Ovary (tissue), 9 donors: ENCODE measurements around the gene DICER1. TPM values are rescaled to one million over a fixed set of nuclear protein-coding genes. Genes with fewer than 3 reads are reported as not detected.

Experiments used
- DNase-seq, 5 donors: peaks; one replicate each; pipeline ENCODE4 v3.0.0-alpha.2; 2019 to 2020
- H3K27ac ChIP-seq, 2 donors: fragments of 200-600 bp; one replicate each; pipeline versions ENCODE4 v1.5.1 to v1.8.0; 2019 to 2022
- H3K27me3 ChIP-seq: fragments of 200-600 bp; one replicate; pipeline ENCODE4 v1.8.0; 2022
- H3K36me3 ChIP-seq: fragments of 200-600 bp; sonication (generic); one replicate; pipeline ENCODE4 v1.5.1; 2019
- H3K4me1 ChIP-seq: one replicate; pipeline ENCODE4 v1.8.1; 2013; ENCODE audit warnings: mild to moderate bottlenecking, moderate library complexity; ENCODE audit not compliant: insufficient read depth
- H3K4me3 ChIP-seq: fragments of 200-600 bp; sonication (generic); one replicate; pipeline ENCODE4 v1.5.1; 2017
- H3K9me3 ChIP-seq, 2 donors: fragments of 200-600 bp in 1 of 2; sonication (generic) in 1 of 2; one replicate each; pipeline versions ENCODE4 v1.5.1 to v1.8.1; 2013 to 2019; ENCODE audit warnings: mild to moderate bottlenecking in 1 of 2, moderate library complexity in 1 of 2
- CTCF ChIP-seq, 3 donors: fragments of 450-650 bp in 2 of 3; fragments of 200-600 bp in 1 of 3; IDR thresholded peaks; one replicate each; pipeline versions ENCODE4 v1.5.1 to v1.8.0; 2016 to 2022; ENCODE audit warnings: antibody characterized with exemption in 3 of 3, mild to moderate bottlenecking in 1 of 3
- EP300 ChIP-seq: sonication (generic); formaldehyde crosslinking; IDR thresholded peaks from one replicate; pipeline ENCODE4 v1.6.1; 2017; ENCODE audit warnings: antibody characterized with exemption
- POLR2A ChIP-seq: fragments of 450-650 bp; IDR thresholded peaks from one replicate; pipeline ENCODE4 v1.6.1; 2017; ENCODE audit warnings: antibody characterized with exemption, mild to moderate bottlenecking, moderate library complexity
- WGBS, 3 donors: extraction: QIAGEN DNeasy Blood & Tissue Kit in 1 of 3; methylation state at CpG; one replicate each; pipeline versions ENCODE4 v1.1.5 to v1.1.7; 2013 to 2017; 5-methylcytosine and 5-hydroxymethylcytosine counted together
- intact Hi-C, 4 donors: fragments of 100-400 bp; cut with DNase I; formaldehyde crosslinking; loops; one replicate each; pipeline versions ENCODE4 v1.11.0 to v1.15.1; 2022 to 2023
- polyA plus RNA-seq, 2 donors: library from polyadenylated mRNA; stranded (reverse); fragments of 200-250 nt in 1 of 2; fragments of 350-450 nt in 1 of 2; fragmentation: Illumina TruSeq in 1 of 2; extraction: RNeasy Lipid Tissue Mini Kit (QIAGEN cat#74804) in 1 of 2; gene quantifications; one replicate each; pipeline ENCODE4 v1.2.3, GENCODE V29; 2013 to 2014
- total RNA-seq, 7 donors: library from RNA; depleted of rRNA in 2 of 7; stranded (reverse); fragments of >200 nt in 2 of 7; fragmentation: NEBNext Ultra II Directional in 3 of 7; extraction: Animal tissue kit (Norgen Biotek cat#: 25700) in 3 of 7; gene quantifications; one replicate each; pipeline versions ENCODE4 v1.1.0 to v1.2.4, GENCODE V29; 2016 to 2023
- donor health status: DM: no; HTN: no; CAD: no; lungs with moderate emphysema.
- donor health status: DM: no; HTN: no; CAD: no.
- donor health status: Bipolar disorder and iron deficiency.
- donor health status: DM: yes; HTN: yes; CAD: no.
- donor health status: DM: no; HTN: no; CAD: no.
- donor health status: DM: yes; HTN: yes; CAD: no.

The DICER1 gene
- total and polyA plus RNA-seq, 9 donors = 9.6 to 54.7 (median 47.4) TPM

GRCh38 chr14:95069018-95069417, 88.3 kb downstream of the DICER1 start:
- 67 to 74% (median 72%) methylated on average over 7 of the region's 7 CpGs for WGBS, 3 donors
- H3K36me3 ChIP-seq = no peaks in the 10 kb centered on the region
- H3K4me3 ChIP-seq = no peak overlapping the region
- no peaks in the 10 kb centered on the region for H3K27me3 ChIP-seq
- DNase-seq = no peak
- TF ChIP-seq POLR2A (no peak), CTCF (IDR thresholded peaks at IDR 0.05) (no peak), EP300 (no peak)
- H3K4me1 ChIP-seq = no peaks in the 10 kb centered on the region
- intact Hi-C loops = no loop called here
- H3K27ac ChIP-seq = no peak overlapping the region
- no peaks in the 10 kb centered on the region for H3K9me3 ChIP-seq

GRCh38 chr14:95068521-95068920, 88.8 kb downstream of the DICER1 start:
- Histone ChIP-seq H3K27me3 (no peaks in the 10 kb centered on the region), H3K4me3 (no peak overlapping the region), H3K4me1 (no peaks in the 10 kb centered on the region), H3K36me3 (no peaks in the 10 kb centered on the region), H3K27ac (no peak overlapping the region), H3K9me3 (no peaks in the 10 kb centered on the region)
- intact Hi-C loops = no loop called here
- TF ChIP-seq EP300 (no peak), POLR2A (no peak), CTCF (IDR thresholded peaks at IDR 0.05) (no peak)
- WGBS, 3 donors = 77 to 84% (median 83%) methylated on average over 8 of the region's 8 CpGs
- no peak for DNase-seq

- intact Hi-C loops = no loop called here
- H3K36me3 ChIP-seq = no peaks in the 10 kb centered on the region
- H3K4me3 ChIP-seq = no peak overlapping the region
- no peaks in the 10 kb centered on the region for H3K9me3 ChIP-seq
- H3K27ac ChIP-seq = no peak overlapping the region
- no peak for DNase-seq
- WGBS, 3 donors = 72 to 75% (median 75%) methylated on average over 10 of the region's 10 CpGs
- no peaks in the 10 kb centered on the region for H3K27me3 ChIP-seq
- TF ChIP-seq POLR2A (no peak), CTCF (IDR thresholded peaks at IDR 0.05) (no peak), EP300 (no peak)
- H3K4me1 ChIP-seq = no peaks in the 10 kb centered on the region
These were observed 89.2 kb downstream of the DICER1 start for GRCh38 chr14:95068080-95068479.

- TF ChIP-seq POLR2A (no peak), EP300 (no peak), CTCF (IDR thresholded peaks at IDR 0.05) (no peak)
- H3K9me3 ChIP-seq = no peaks in the 10 kb centered on the region
- H3K27me3 ChIP-seq = no peaks in the 10 kb centered on the region
- no peaks in the 10 kb centered on the region for H3K4me1 ChIP-seq
- no peak overlapping the region for H3K27ac ChIP-seq
- DNase-seq = no peak
- 91 to 96% (median 93%) methylated on average over 4 of the region's 4 CpGs for WGBS, 3 donors
- H3K36me3 ChIP-seq = no peaks in the 10 kb centered on the region
- intact Hi-C loops = no loop called here
- no peak overlapping the region for H3K4me3 ChIP-seq
These were observed 89.8 kb downstream of the DICER1 start for GRCh38 chr14:95067526-95067925.
